Superior temporal gyrus (tissue), 1 donor: Measurements from ENCODE around the gene PCBP3.
"Not testable (repeated sequence)": the region's sequence is repeated elsewhere in the genome, so short reads cannot be mapped to it uniquely, and the experiment has no call there.

Experiments
- DNase-seq: peaks from one replicate; pipeline ENCODE4 v3.0.0-alpha.2; 2016; ENCODE audit errors: extremely low spot score

Gene PCBP3

DNA sequence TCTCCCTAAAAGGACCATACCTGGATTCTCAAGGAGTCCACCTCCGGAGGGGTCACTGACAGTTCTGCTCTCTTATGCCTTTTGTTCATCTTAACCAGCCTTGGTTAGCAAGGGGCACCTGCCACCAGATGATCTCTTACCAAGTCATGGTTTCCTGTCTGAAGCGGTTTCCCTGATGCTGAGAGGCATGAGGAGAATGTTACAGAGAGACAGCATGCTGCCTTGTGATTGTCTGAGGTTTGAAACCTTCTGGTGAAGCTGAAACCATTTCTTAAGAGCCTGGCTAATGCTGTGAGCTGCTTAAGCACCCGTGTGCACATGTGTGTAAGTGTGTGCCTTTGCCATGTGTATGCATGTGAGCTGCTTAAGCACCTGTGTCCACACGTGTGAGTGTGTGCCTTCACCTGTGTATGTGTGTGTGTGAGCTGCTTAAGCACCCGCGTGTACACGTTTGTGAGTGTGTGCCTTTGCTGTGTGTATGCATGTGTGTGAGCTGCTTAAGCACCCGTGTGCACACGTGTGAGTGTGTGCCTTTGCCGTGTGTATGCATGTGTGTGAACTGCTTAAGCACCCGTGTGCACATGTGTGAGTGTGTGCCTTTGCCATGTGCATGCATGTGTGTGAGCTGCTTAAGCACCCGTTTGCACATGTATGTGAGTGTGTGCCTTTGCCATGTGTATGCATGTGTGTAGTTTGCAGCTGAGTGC lies 201.7 kb downstream of the PCBP3 start:
- DNase-seq = no peak

GRCh38 chr21:45845770-45846090 lies 202.2 kb downstream of the PCBP3 start:
- DNase-seq = no peak

- DNase-seq = peak; percentile 60
These were observed 203.0 kb downstream of the PCBP3 start for GRCh38 chr21:45846373-45847160.

DNA sequence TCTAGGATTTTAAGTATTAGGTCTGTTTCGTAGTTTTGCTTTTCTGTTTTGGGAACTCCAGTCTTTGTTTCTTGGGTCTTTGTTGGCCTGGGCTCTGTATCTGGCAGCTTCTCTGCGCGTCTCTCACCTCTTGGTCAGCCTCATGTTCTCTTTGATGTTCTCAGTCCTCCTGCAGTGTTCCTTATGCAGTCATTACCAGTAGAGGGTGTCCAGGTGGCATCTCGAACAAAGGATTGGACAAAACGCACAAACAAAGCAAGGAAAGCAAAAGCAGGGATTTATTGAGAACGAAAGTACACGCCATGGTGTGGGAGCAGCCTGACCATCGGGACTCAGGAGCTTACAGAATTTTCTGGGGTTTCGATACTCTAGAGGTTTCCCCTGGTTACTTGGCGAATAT lies 204.3 kb downstream of the PCBP3 start:
- DNase-seq = no peak

DNA sequence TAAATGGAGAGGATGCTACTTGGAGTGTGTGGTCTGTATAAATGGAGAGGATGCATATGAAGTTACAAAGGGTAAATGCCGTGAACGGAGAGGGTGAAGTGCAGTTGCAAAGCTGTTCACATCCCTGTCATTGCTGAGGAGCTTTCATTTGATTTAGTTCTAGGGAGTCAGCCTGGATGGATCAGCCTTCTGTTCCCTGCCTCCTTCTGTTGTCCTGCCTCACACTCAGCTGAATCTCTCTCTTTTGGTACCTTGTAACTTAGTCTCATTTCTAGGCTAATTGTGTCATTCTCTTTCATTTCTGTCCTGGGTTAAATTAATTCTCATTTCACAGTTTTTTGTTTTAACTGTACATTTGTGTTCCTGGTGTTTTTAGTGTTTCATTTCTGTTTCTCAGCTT lies 204.8 kb downstream of the PCBP3 start:
- no peak for DNase-seq

- DNase-seq = no peak
These were observed 205.3 kb downstream of the PCBP3 start for GRCh38 chr21:45848805-45849204.

GRCh38 chr21:45849651-45850050 lies 206.1 kb downstream of the PCBP3 start:
- no peak for DNase-seq

- DNase-seq = no peak
These were observed 206.7 kb downstream of the PCBP3 start for GRCh38 chr21:45850181-45850580.

- not testable (repeated sequence) for DNase-seq
These were observed 208.9 kb downstream of the PCBP3 start for GRCh38 chr21:45852386-45852785.

DNA sequence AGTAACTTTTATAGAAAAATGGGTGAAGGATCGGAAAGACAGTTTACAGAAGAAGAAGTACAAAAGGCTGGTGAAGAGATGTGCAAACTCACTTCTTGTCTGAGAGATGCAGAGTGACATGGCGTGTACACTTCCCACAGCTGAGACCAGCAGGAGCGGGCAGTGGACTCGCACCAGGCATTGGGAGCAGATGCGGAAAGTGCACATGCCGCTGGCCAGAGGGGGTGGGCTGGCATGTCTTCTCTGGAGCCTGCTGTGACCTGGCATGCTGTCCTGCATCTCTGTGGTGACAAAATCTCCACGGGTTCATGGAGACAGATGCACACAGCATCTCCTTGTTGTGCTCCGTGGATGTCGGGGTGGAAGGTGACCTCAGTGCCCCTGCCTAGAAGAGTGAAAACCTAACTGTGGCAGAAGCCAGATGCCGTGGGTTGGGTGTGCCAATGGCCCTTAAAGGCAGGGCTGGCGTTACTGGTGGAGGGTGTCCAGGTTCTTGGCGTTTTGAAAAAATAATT lies 209.4 kb downstream of the PCBP3 start:
- no peak for DNase-seq

DNA sequence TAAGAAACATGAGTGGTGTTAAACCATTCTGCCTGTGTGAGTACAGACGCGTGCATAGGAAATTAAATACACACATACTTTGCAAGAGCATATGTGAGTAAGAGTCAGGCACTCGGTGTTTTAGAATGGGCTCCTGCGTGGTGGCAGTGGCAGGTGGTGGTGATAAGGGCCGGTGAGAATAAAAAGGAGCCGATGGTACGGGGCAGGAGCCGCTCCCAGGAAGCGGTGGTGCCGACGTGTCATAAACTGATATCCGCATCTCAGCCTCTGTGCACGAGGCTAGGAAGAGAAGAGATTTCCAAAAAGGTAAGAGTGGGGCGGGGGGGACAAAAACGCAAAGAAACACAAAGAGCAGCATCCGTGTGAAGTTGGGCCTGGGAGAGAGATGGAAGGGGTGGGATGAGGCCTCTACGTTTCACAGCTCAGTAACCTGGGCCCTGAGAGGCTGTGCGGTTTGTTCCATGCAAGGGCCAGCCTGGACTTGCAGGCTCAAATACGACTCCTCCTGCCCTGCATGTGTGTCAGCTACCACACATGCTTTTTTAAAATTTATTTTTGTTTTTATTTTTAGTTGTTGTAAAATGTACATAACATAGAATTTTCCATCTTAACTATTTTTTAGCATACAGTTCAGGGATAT lies 210.3 kb downstream of the PCBP3 start:
- no peak for DNase-seq

GRCh38 chr21:45854690-45855247 lies 211.2 kb downstream of the PCBP3 start:
- DNase-seq = no peak

- no peak for DNase-seq
These were observed 211.8 kb downstream of the PCBP3 start for GRCh38 chr21:45855248-45855811.

DNA sequence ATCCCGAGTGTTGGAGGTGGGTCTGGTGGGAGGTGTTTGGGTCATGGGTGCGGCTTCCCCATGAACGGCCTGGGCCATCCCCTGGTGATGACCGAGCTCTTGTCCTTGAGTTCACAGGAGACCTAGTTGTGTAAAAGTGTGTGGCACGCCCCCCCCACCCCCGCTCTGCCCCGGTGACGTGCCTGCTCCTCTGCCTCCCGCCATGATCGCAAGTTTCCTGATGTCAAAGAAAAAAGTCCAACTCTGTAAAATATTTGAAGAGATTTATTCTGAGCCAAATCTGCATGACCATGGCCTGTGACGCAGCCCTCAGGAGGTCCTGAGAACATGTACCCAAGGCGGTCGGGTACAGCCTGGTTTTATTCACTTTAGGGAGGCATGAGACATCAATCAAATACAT lies 212.9 kb downstream of the PCBP3 start:
- no peak for DNase-seq

DNA sequence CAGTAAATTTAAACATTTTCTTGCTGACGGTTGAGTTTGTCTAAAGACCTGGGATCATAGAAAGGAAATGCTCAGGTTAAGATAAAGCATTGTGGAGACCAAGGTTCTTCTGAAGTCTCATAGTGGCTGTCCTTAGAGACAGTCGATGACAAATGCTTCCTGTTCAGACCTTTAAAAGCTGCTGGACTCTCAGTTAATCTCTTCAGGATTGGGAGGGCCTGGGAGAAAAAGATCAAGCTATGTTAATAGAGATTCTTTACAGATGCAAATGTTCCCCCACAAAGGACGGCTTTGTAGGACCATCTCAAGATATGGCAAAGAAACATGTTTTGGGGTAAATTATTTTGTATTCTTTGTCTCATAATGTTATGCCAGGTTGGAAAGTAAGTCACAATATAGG lies 213.4 kb downstream of the PCBP3 start:
- DNase-seq = no peak

- no peak for DNase-seq
These were observed 214.2 kb downstream of the PCBP3 start for GRCh38 chr21:45857761-45858160.

GRCh38 chr21:45858180-45858579 lies 214.7 kb downstream of the PCBP3 start:
- DNase-seq = no peak

- no peak for DNase-seq
These were observed 215.7 kb downstream of the PCBP3 start for GRCh38 chr21:45859041-45859761.

DNA sequence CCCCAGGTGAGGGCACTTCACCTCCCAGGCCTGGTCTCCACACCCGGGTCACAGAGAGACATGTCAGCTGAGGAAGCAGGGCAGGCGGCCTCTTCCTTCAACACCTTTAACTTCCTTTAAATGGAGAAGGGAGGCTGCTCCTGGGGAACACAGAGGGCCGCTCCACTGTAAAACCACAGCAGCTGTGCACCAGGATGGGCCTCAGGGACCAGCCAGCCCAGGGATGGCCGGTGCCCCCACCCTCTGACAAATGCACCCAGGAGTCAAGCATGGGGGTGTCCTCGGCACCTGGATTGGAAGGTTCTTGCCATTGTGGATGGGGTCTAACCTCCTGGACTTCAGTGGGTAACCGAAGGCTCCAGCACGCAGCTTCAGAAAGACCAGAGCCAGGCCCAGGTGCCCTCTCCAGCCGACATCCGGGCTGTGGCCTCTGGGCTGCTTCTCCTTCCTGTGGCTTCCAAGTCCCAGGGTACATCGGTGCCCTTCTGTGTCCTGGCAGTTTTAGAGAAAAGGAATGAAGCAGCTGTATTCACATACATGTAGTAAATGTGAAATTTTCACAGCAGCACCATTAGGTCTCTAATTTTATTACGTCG lies 216.3 kb downstream of the PCBP3 start:
- DNase-seq = no peak

DNA sequence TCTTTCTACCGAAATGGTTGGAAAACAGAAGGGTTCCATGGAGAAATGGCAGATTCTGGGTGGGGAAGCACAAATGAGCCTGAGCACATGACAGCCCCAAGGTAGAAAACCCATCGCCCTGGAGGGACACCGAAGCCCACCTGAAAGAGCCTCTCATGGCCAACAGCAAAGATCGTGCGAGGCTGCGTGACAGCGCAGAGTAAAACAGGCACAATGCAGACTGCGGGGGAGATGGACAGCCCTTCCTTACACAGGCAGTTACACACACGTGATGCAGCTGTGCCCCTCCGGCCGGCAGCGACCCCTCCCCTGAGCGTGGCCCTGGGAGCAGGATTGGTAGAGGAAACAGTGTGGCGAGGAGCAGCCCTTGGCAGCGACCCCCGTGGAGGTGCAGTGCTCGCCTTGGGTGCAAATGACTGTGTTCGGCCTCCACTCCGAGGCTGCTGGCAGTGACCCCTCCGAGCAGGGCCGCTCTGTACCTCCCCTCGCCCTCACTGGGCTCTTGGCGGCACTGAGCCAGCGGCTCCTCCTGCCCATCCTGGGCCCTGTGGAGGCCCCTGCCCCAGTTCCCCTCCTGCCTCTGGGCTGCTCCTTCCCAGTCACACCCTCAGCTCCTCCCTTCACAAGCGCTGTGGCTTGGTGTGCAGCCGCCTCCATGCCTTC lies 217.1 kb downstream of the PCBP3 start:
- DNase-seq = no peak
